Smooth muscle cell (in vitro differentiated cells): ENCODE results near the gene AQP5. TPM values are rescaled to one million over a fixed set of nuclear protein-coding genes. Genes with fewer than 3 reads are reported as not detected.

ENCODE experiments used
- DNase-seq: peaks from one replicate; lab custom pipeline; 2025; ENCODE audit not compliant: unreplicated experiment; lab: John Stamatoyannopoulos, UW
- H2AFZ ChIP-seq: fragments of 200-600 bp; sonication (generic); 2 replicates; pipeline ENCODE4 v1.6.0; 2016; ENCODE audit warnings: antibody characterized with exemption, low read depth, mild to moderate bottlenecking
- H3F3A ChIP-seq: fragments of 200-600 bp; sonication (generic); 2 replicates; pipeline ENCODE4 v1.6.0; 2017; ENCODE audit warnings: antibody characterized with exemption, low read depth
- H3K27ac ChIP-seq: fragments of 200-600 bp; sonication (generic); 2 replicates; pipeline ENCODE4 v1.5.1; 2016; ENCODE audit warnings: low read depth, mild to moderate bottlenecking
- H3K27me3 ChIP-seq: fragments of 200-600 bp; sonication (generic); 2 replicates; pipeline ENCODE4 v1.6.1; 2016; ENCODE audit warnings: low read depth, mild to moderate bottlenecking
- H3K36me3 ChIP-seq: fragments of 200-600 bp; sonication (generic); 2 replicates; pipeline ENCODE4 v1.5.1; 2016; ENCODE audit warnings: low read depth
- H3K4me1 ChIP-seq: fragments of 200-600 bp; sonication (generic); 2 replicates; pipeline ENCODE4 v1.5.1; 2016; ENCODE audit warnings: low read depth
- H3K4me2 ChIP-seq: fragments of 200-600 bp; sonication (generic); 2 replicates; pipeline ENCODE4 v1.6.0; 2016; ENCODE audit warnings: mild to moderate bottlenecking
- H3K4me3 ChIP-seq: fragments of 200-600 bp; sonication (generic); 2 replicates; pipeline ENCODE4 v1.5.1; 2016; ENCODE audit warnings: mild to moderate bottlenecking
- H3K79me2 ChIP-seq: fragments of 200-600 bp; sonication (generic); 2 replicates; pipeline ENCODE4 v1.6.0; 2016; ENCODE audit warnings: low read depth, mild to moderate bottlenecking
- H3K9ac ChIP-seq: fragments of 200-600 bp; sonication (generic); 2 replicates; pipeline ENCODE4 v1.6.0; 2016; ENCODE audit warnings: low read depth
- H3K9me3 ChIP-seq: fragments of 200-600 bp; sonication (generic); replicated peaks from 2 replicates; pipeline ENCODE4 v1.5.1; 2016; ENCODE audit warnings: low read depth
- H4K20me1 ChIP-seq: fragments of 200-600 bp; sonication (generic); 2 replicates; pipeline ENCODE4 v1.6.0; 2016; ENCODE audit warnings: low read depth
- CTCF ChIP-seq: fragments of 200-600 bp; sonication (generic); IDR thresholded peaks from 2 replicates; pipeline ENCODE4 v1.5.1; 2017; ENCODE audit warnings: borderline replicate concordance, mild to moderate bottlenecking, antibody characterized with exemption; ENCODE audit not compliant: insufficient read depth, poor library complexity, severe bottlenecking
- WGBS: methylation state at CpG from one replicate; pipeline ENCODE4 v1.1.7; 2016; ENCODE audit warnings: low lambda C conversion rate; 5-methylcytosine and 5-hydroxymethylcytosine counted together
- polyA plus RNA-seq: library from polyadenylated mRNA; unstranded; fragments of >200 nt; fragmentation: Nextera tagmentation; extraction: Ambion mirVana; gene quantifications from 2 replicates; pipeline ENCODE4 v1.2.1, GENCODE V29; 2016
- total RNA-seq: library from RNA; depleted of rRNA; stranded (reverse); fragments of >200 nt; gene quantifications from 2 replicates; pipeline ENCODE4 v1.2.3, GENCODE V29; 2014

AQP5 gene
- total and polyA plus RNA-seq, 2 experiments from 2014 or later, result not detected

- H3K79me2 ChIP-seq, result no peaks in the 10 kb centered on the region
- no peak overlapping the region for H3K4me3 ChIP-seq
- no peak for DNase-seq
- H3K4me1 ChIP-seq, result peaks cover 4% of the 10 kb centered on the region
- H4K20me1 ChIP-seq, result no peaks in the 10 kb centered on the region
- no peaks in the 10 kb centered on the region for H3K27me3 ChIP-seq
- TF ChIP-seq CTCF, result no peak
- no peaks in the 10 kb centered on the region for H3K9me3 ChIP-seq
- H3K4me2 ChIP-seq, result no peak overlapping the region
- no peak overlapping the region for H3K9ac ChIP-seq
- H3F3A ChIP-seq, result no peaks in the 10 kb centered on the region
- H2AFZ ChIP-seq, result peak overlapping the region; percentile 96
- H3K27ac ChIP-seq, result no peak overlapping the region
- WGBS, result 67% methylated on average over 9 of the region's 9 CpGs
- no peaks in the 10 kb centered on the region for H3K36me3 ChIP-seq
These were observed 15.6 kb upstream of the AQP5 start for GRCh38 chr12:49946086-49946485.

DNA sequence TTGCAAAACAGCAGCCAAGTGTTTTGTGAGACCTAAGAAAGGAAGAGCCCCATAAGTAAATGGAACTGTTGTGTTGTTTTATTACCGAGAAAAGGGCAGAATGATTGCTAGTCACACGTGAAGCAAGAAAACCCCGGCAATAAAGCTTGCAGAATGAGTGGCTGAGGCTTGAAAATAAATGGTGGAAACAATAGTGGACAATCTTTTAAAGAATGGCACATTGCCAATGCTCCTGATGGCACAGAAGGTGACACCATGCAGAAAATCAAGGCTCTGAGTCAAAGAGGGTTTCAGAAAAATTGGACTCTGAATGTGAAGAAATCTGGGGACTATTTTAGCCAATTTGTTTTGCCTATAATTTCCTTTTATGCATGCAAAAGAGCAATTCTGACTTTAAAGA is 15.2 kb upstream of the AQP5 start:
- peaks cover 4% of the 10 kb centered on the region for H3K4me1 ChIP-seq
- H3K27ac ChIP-seq, result no peak overlapping the region
- H3K36me3 ChIP-seq, result no peaks in the 10 kb centered on the region
- H3K9me3 ChIP-seq, result no peaks in the 10 kb centered on the region
- H3K27me3 ChIP-seq, result no peaks in the 10 kb centered on the region
- no peaks in the 10 kb centered on the region for H3F3A ChIP-seq
- no peak overlapping the region for H3K9ac ChIP-seq
- no peak for TF ChIP-seq CTCF
- H3K79me2 ChIP-seq, result no peaks in the 10 kb centered on the region
- H3K4me3 ChIP-seq, result no peak overlapping the region
- no peaks in the 10 kb centered on the region for H4K20me1 ChIP-seq
- H3K4me2 ChIP-seq, result no peak overlapping the region
- DNase-seq, result no peak
- H2AFZ ChIP-seq, result peak overlapping the region; percentile 96
- WGBS, result 78% methylated on average over 3 of the region's 3 CpGs

DNA sequence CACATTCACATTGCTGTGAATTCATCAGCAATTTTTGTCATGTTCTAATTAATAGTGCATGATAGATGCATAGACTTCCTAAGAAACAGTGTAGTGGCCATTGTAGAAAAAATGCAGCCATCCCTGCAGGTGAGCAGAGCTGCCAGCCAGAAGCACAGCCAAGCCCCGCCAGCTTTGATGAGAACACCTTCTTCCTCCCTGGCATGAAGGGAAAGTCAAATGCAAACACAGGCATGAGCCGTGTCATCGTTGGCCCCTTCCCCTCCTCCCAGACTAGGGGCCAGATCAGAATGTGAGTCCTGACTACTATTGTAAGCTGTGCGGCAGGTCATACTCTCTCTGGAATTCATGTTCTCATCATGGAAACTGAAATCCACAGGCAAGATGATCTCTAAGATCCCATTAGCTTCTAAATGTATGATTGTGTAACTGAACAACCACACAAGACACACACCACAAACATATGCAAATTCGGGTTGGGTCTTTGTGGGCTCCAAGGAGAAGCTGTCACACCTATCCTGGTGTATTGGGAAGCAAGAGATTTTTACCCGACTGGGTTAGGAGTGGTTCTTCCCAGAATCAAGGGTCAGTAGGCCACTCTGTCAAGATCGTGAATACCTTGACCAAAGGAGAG is 14.0 kb upstream of the AQP5 start:
- Histone ChIP-seq H3K4me3 (no peak overlapping the region), H3K79me2 (no peaks in the 10 kb centered on the region), H3K27ac (no peak overlapping the region), H3K36me3 (no peaks in the 10 kb centered on the region), H3K27me3 (no peaks in the 10 kb centered on the region), H3K4me1 (peaks cover 4% of the 10 kb centered on the region), H3F3A (no peaks in the 10 kb centered on the region), H3K9ac (no peak overlapping the region), H4K20me1 (no peaks in the 10 kb centered on the region), H3K9me3 (no peaks in the 10 kb centered on the region), H2AFZ (no peak overlapping the region), H3K4me2 (no peak overlapping the region)
- no peak for DNase-seq
- 86% methylated on average over 7 of the region's 7 CpGs for WGBS
- TF ChIP-seq CTCF, result no peak
